ENCODE measurements around the gene ARHGAP30. TPM values are rescaled to one million over a fixed set of nuclear protein-coding genes. Genes with fewer than 3 reads are reported as not detected.

The ARHGAP30 gene
- total RNA-seq, 4 donors from 2014 or later = 0.88 to 3.4 (median 2.6) TPM

- no peak overlapping the region for H3K27ac ChIP-seq
- DNase-seq = no peak
- H3K4me1 ChIP-seq = peaks cover 0 to 3% of the 10 kb centered on the region in 2 donors
- H3K27me3 ChIP-seq = no peaks in the 10 kb centered on the region
- H3K9me3 ChIP-seq = no peaks in the 10 kb centered on the region
- no peaks in the 10 kb centered on the region for H3K36me3 ChIP-seq
- intact Hi-C loops (cut with DNase I; ENCODE audit: low total_unique reads) = no loop called here
- no peak for TF ChIP-seq POLR2A (IDR thresholded peaks at IDR 0.05)
- no peak for TF ChIP-seq CTCF (IDR thresholded peaks at IDR 0.05)
- H3K4me3 ChIP-seq = no peak overlapping the region
Measured at GRCh38 chr1:161048949-161049722, 20.6 kb downstream of the ARHGAP30 start.

- H3K36me3 ChIP-seq = no peaks in the 10 kb centered on the region
- peaks cover 0 to 6% of the 10 kb centered on the region in 2 donors for H3K4me1 ChIP-seq
- no peak overlapping the region for H3K4me3 ChIP-seq
- TF ChIP-seq POLR2A (IDR thresholded peaks at IDR 0.05) (no peak), CTCF (IDR thresholded peaks at IDR 0.05) (no peak)
- DNase-seq = no peak
- H3K27ac ChIP-seq = no peak overlapping the region
- no peaks in the 10 kb centered on the region for H3K9me3 ChIP-seq
- intact Hi-C loops (cut with DNase I; ENCODE audit: low total_unique reads) = no loop called here
- H3K27me3 ChIP-seq = no peaks in the 10 kb centered on the region
Measured at GRCh38 chr1:161047436-161048420, 22.0 kb downstream of the ARHGAP30 start.

GRCh38 chr1:161046605-161047228 lies 23.0 kb downstream of the ARHGAP30 start:
- H3K9me3 ChIP-seq = no peaks in the 10 kb centered on the region
- no peak for TF ChIP-seq POLR2A (IDR thresholded peaks at IDR 0.05)
- TF ChIP-seq CTCF (IDR thresholded peaks at IDR 0.05) = no peak
- H3K27me3 ChIP-seq = no peaks in the 10 kb centered on the region
- DNase-seq = no peak
- no peaks in the 10 kb centered on the region for H3K36me3 ChIP-seq
- intact Hi-C loops (cut with DNase I; ENCODE audit: low total_unique reads) = no loop called here
- peak overlapping the region; percentile 78 to 87 for H3K4me3 ChIP-seq
- H3K27ac ChIP-seq = peak overlapping the region; percentile 93 to 97
- H3K4me1 ChIP-seq = peaks cover 0 to 6% of the 10 kb centered on the region in 2 donors

- Histone ChIP-seq H3K9me3 (no peaks in the 10 kb centered on the region), H3K4me1 (peaks cover 0 to 6% of the 10 kb centered on the region in 2 donors), H3K36me3 (no peaks in the 10 kb centered on the region), H3K27ac (peak within 1 kb of the TSS; percentile 93 to 97), H3K27me3 (no peaks in the 10 kb centered on the region), H3K4me3 (peak within 1 kb of the TSS; percentile 78 to 87)
- TF ChIP-seq POLR2A (IDR thresholded peaks at IDR 0.05) = peak; percentile 69 to 75
- TF ChIP-seq CTCF (IDR thresholded peaks at IDR 0.05) = peak in 1 of 4 experiments; percentile 14
- peak; percentile 93 to 95 for DNase-seq
- intact Hi-C loops (cut with DNase I; ENCODE audit: low total_unique reads) = no loop called here
Measured at GRCh38 chr1:161045736-161046604, 23.7 kb downstream of the ARHGAP30 start, which contains the start of gene USF1. Gene USF1, minus strand, starts transcription at chr1:161045977. Its CDS starts 2,702 bp downstream, at chr1:161043275.
